ENCODE measurements around the gene INTS11.

GRCh38 chr1:1312450-1313314 is 11.8 kb downstream of the INTS11 start:
- TF ChIP-seq CEBPB (IDR thresholded peaks at IDR 0.05) (no peak), ZBTB7A (IDR thresholded peaks at IDR 0.05; ENCODE audit: low read depth) (no peak), EP300 (IDR thresholded peaks at IDR 0.05; ENCODE audit: borderline replicate concordance) (no peak), TAF1 (IDR thresholded peaks at IDR 0.05; ENCODE audit: low read depth) (no peak), REST (IDR thresholded peaks at IDR 0.05; ENCODE audit: low read depth) (no peak), FOXM1 (IDR thresholded peaks at IDR 0.05; ENCODE audit: borderline replicate concordance, low read depth) (no peak), TCF12 (IDR thresholded peaks at IDR 0.05; ENCODE audit: low read depth) (no peak), YY1 (IDR thresholded peaks at IDR 0.05; ENCODE audit: low read depth) (no peak), EGR1 (IDR thresholded peaks at IDR 0.05) (no peak), MAX (IDR thresholded peaks at IDR 0.05) (no peak)
